Lung (tissue), 12 donors: ENCODE results near the gene DNAH14. TPM values are rescaled to one million over a fixed set of nuclear protein-coding genes. Genes with fewer than 3 reads are reported as not detected.

Source experiments
- ATAC-seq: fragments of 200-7000 bp; cut with Tn5 transposase; one replicate; pipeline ENCODE4 v1.9.1; 2020; ENCODE audit warnings: moderate number of reproducible peaks; ENCODE audit not compliant: insufficient read depth, low FRiP score
- DNase-seq, 3 donors: peaks; one replicate each; pipeline ENCODE4 v3.0.0-alpha.2; 2013 to 2017
- H3K27ac ChIP-seq, 2 donors: one replicate each; pipeline ENCODE4 v1.5.1; 2013; ENCODE audit warnings: mild to moderate bottlenecking in 2 of 2, moderate library complexity in 2 of 2, control low read depth in 1 of 2, inconsistent platforms in 1 of 2, low read depth in 1 of 2, low read length in 1 of 2
- H3K27me3 ChIP-seq, 3 donors: one replicate each; pipeline ENCODE4 v1.5.1; 2013; ENCODE audit warnings: low read length in 2 of 3; ENCODE audit not compliant: control insufficient read depth in 3 of 3, insufficient read depth in 3 of 3
- H3K36me3 ChIP-seq, 4 donors: one replicate each; pipeline ENCODE4 v1.5.1; 2013; ENCODE audit warnings: low read length in 4 of 4, mild to moderate bottlenecking in 1 of 4, moderate library complexity in 1 of 4; ENCODE audit not compliant: control insufficient read depth in 4 of 4, insufficient read depth in 4 of 4
- H3K4me1 ChIP-seq, 5 donors: one replicate each; pipeline ENCODE4 v1.5.1; 2013; ENCODE audit warnings: low read length in 5 of 5, mild to moderate bottlenecking in 2 of 5, moderate library complexity in 1 of 5; ENCODE audit not compliant: control insufficient read depth in 5 of 5, insufficient read depth in 5 of 5
- H3K4me3 ChIP-seq: one replicate; pipeline ENCODE4 v1.5.1; 2013; ENCODE audit warnings: mild to moderate bottlenecking, control low read depth, moderate library complexity
- H3K9ac ChIP-seq, 2 donors: one replicate each; pipeline ENCODE4 v1.5.1; 2013; ENCODE audit warnings: low read length in 2 of 2, control low read depth in 1 of 2; ENCODE audit not compliant: insufficient read depth in 1 of 2
- H3K9me3 ChIP-seq, 4 donors: one replicate each; pipeline ENCODE4 v1.5.1; 2013; ENCODE audit warnings: low read length in 3 of 4, mild to moderate bottlenecking in 1 of 4, moderate library complexity in 1 of 4; ENCODE audit not compliant: control insufficient read depth in 4 of 4, insufficient read depth in 3 of 4
- CTCF ChIP-seq: IDR thresholded peaks from 2 replicates; pipeline ENCODE4 v1.5.1; 2012; ENCODE audit warnings: mild to moderate bottlenecking; ENCODE audit errors: control extremely low read depth, extremely low read depth
- WGBS, 2 donors: extraction: QIAGEN DNeasy Blood & Tissue Kit; methylation state at CpG; one replicate each; pipeline ENCODE4 v1.1.7; 2013; 5-methylcytosine and 5-hydroxymethylcytosine counted together
- polyA plus RNA-seq, 2 donors: library from polyadenylated mRNA; stranded (reverse); fragments of 200-250 nt; gene quantifications; one replicate each; pipeline ENCODE4 v1.2.1, GENCODE V29; 2013
- total RNA-seq, 2 donors: library from RNA; depleted of rRNA in 1 of 2; stranded (reverse); fragments of >200 nt in 1 of 2; gene quantifications; one replicate each; pipeline ENCODE4 v1.2.1, GENCODE V29; 2014 to 2021
- donor health status: control.
- donor health status: control.
- donor health status: Bipolar disorder and iron deficiency.
- donor health status: healthy.
- donor health status: DM: yes; HTN: yes; CAD: no.

Gene DNAH14
- total and polyA plus RNA-seq, 4 donors, result 3.0 to 61.3 (median 7.9) TPM

GRCh38 chr1:225349826-225350225 lies 420.4 kb downstream of the DNAH14 start:
- Histone ChIP-seq H3K9ac (no peak overlapping the region), H3K4me1 (no peaks in the 10 kb centered on the region), H3K27me3 (no peaks in the 10 kb centered on the region), H3K4me3 (no peak overlapping the region), H3K9me3 (no peaks in the 10 kb centered on the region), H3K36me3 (no peaks in the 10 kb centered on the region), H3K27ac (no peak overlapping the region)
- TF ChIP-seq CTCF, result no peak
- WGBS, 2 donors, result 80% methylated on average over 2 of the region's 2 CpGs
- no peak for DNase-seq
- ATAC-seq, result no peak

GRCh38 chr1:225350872-225351271 lies 421.4 kb downstream of the DNAH14 start:
- no peak for TF ChIP-seq CTCF
- H3K27ac ChIP-seq, result no peak overlapping the region
- no peaks in the 10 kb centered on the region for H3K27me3 ChIP-seq
- no peaks in the 10 kb centered on the region for H3K36me3 ChIP-seq
- H3K9me3 ChIP-seq, result no peaks in the 10 kb centered on the region
- H3K4me1 ChIP-seq, result no peaks in the 10 kb centered on the region
- ATAC-seq (no peak), DNase-seq (no peak)
- no peak overlapping the region for H3K9ac ChIP-seq
- no peak overlapping the region for H3K4me3 ChIP-seq

- WGBS, 2 donors, result 52 to 80% methylated on average over 3 of the region's 3 CpGs
- no peak for ATAC-seq
- TF ChIP-seq CTCF, result no peak
- Histone ChIP-seq H3K4me1 (no peaks in the 10 kb centered on the region), H3K9me3 (no peaks in the 10 kb centered on the region), H3K27me3 (no peaks in the 10 kb centered on the region), H3K36me3 (no peaks in the 10 kb centered on the region), H3K27ac (no peak overlapping the region), H3K4me3 (no peak overlapping the region), H3K9ac (no peak overlapping the region)
- DNase-seq, result no peak
Observed at GRCh38 chr1:225354906-225355305, 425.4 kb downstream of the DNAH14 start.

- Histone ChIP-seq H3K9ac (no peak overlapping the region), H3K27me3 (no peaks in the 10 kb centered on the region), H3K4me3 (no peak overlapping the region), H3K4me1 (no peaks in the 10 kb centered on the region), H3K27ac (no peak overlapping the region), H3K36me3 (no peaks in the 10 kb centered on the region), H3K9me3 (no peaks in the 10 kb centered on the region)
- TF ChIP-seq CTCF, result no peak
- WGBS, 2 donors, result 93% methylated on average over 1 of the region's 1 CpG
- ATAC-seq, result no peak
- DNase-seq, result no peak
Observed at GRCh38 chr1:225355863-225356262, 426.4 kb downstream of the DNAH14 start.
